Measurements from ENCODE around the gene FUNDC2.

Gene FUNDC2

DNA sequence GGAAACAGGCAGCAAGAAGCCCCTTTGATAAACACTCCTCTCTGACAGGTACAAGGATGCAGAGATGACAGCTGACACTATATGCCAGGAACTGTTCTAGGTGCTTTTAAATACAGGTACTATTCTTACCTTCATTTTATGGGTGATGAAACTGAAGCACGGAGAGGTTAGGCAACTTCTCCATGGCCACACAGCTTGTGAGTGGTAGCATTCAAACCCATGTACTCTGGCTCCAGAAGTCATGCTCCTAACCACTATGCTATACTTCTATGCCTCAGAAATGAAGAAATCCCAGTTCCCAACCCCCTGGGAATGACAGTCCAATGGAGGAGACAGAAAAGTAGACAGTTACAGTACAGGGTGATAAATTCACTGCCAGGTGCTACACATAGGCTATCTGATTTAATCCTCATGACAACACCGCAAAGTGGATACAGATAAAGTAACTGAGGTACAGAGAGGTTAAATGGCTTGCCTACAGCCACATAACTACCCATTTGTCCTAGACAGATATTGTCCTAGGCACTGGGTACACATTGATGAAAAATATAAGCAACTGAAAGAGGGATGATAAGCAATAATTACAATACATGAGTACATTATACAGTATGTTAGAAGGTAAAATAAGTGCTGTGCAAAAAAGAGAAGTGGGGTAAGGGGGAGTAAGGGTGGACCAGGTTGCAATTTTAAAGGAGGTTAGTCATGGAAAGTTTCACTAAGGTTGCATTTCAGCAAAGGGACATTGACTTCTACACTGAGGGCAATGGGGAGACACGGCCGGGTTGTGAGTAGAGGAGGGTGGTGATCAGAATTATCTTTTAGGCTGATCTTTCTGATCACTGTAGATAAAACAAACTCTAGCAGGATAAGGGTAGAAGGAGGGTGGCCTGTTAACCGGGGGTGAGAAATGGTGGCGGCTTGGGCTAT, 2.5 kb upstream of the FUNDC2 start:
- DNase-seq (ENCODE audit: low read depth, low spot score): no peak

DNA sequence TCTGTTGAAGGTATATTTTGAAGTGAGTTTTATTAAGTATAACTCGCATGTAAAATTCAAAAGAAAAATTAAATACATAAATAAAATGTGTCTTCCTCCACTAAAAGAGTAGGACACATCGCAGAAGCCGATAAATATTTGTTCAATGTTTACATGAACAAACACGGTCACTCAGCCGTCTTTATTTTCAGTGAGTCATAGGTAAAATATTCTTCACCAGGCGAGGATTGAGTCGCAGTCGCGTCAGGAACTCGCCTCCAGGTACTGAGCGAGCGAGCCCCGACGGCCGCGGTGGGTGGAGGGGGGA, 271 bp upstream of the FUNDC2 start:
- DNase-seq (ENCODE audit: low read depth, low spot score): no peak

DNA sequence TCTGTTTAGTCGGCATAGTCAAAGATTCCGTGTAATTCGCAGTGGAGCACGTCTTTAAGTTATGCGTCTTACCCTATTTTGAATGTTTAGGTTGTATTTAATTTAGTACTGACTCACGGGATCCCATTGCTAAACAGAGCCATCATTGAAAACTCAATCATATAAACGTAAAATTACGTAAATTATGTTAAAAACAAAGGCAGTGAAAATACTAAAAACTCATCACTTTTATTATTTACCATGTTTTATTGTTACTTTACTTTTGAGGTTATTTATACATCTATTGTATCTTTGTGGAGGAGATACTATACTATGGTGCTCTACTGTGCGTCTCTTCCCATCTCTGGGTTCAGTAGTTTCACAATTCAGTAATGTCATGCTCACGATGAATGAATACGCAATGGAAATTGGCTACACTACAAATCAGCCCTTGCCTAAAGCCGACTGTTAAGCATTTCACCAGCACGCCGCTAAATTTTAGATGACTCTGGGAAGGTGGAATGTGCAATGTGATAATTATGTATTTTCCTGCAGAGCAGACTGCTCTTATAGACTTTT, 944 bp downstream of the FUNDC2 start:
- no peak for DNase-seq (ENCODE audit: low read depth, low spot score)

DNA sequence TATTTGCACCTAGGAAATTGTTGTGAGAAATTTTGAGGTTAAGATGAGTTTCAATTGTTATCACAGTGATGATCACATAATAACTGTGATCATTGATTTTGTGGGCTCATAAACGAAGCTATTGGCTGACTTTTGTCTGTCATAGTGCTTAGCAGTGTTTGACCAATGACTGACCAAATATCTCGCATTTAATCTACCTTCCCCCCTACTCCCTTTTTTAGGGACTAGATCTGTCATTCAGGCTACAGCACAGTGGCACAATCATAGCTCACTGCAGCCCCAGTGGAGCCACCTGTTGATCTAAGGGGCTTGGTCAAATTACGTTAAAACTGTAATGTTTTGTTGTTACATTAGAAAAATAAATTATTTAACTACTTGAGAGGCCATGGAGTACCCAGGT, 1.5 kb downstream of the FUNDC2 start:
- DNase-seq (ENCODE audit: low read depth, low spot score): no peak

DNA sequence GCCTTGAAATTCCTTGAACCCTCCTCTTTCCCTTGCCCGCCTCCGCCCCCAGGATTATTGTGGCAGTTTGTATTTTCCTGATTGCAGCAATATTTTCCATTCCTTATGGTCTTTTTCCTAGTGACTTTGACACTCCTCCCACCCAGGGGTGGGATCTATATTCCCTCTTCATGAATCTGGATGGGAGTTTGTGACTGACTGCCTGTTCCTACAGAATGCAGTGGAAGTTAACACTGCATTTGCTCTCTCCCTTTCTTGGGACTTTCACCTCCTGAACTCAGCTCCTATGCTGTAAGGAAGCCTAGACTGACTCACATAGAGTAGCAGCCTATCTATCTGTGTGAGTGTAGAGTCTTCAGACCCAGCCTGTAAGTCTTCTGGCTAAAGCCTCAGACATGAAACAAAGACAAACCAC, 2.2 kb downstream of the FUNDC2 start:
- no peak for DNase-seq (ENCODE audit: low read depth, low spot score)

DNA sequence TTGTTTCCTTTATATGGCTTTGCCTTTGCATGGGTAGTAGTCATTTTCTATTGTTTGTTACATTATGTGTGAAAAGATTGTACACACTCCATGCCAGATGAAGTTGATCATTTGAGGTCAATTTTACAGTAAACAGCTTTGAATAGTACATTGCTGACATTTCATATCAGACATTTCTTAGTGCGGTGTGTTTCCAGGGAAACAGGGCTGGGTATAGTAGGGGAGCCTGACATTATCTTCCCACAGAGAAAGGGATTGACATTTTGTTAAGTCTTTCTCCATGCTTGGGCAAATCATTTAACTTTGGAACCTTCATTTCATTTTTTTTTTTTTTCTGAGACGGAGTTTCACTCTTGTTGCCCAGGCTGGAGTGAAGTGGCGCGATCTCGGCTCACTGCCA, 5.0 kb downstream of the FUNDC2 start:
- DNase-seq (ENCODE audit: low read depth, low spot score): no peak

DNA sequence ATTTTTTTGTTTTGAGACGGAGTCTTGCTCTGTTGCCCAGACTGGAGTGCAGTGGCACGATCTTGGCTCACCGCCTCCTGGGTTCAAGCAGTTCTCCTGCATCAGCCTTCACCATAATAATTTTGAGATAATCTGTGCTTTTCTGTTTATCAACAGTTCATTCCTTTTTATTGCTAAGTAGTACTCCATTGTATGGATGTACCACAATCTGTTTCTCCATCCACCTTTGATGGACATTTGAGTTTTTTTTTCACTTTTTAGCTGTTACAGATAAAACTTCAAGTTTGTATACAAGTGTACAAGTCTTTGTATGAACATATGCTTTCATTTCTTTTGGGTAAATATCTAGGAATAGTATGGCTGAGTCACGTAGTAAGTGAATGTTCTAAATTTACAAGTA, 9.0 kb downstream of the FUNDC2 start:
- DNase-seq (ENCODE audit: low read depth, low spot score): no peak

DNA sequence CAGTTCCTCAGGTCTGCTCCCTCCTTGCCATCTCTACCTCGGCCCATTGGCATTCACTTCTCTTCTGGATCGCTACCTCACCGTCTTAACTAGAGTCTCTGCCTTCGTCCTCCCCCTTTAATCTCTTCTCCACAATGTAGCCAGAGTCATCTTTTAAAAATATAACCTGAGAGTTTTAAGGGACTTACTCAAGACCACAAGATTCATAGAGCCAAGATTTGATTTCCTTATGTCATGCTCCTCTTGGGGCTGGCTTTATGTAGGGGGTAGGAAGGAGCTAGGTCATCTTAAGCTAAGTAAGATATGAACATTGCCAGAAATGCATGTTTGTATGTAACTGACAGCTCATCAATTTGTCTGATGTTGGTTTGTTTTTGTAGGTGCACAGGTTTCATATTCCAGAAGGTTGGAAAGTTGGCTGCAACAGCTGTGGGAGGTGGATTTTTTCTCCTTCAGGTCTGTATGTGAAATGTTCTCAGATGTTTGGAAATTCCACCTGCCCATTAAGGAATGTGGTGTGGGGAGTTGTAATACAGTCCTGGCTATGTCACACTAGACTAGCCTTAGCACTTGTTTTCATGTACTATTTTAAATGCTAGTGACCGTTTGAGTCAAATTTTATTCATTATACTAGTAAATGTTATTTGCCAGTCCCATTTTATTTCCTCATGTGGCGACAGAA, 19.6 kb downstream of the FUNDC2 start:
- DNase-seq (ENCODE audit: low read depth, low spot score): no peak

DNA sequence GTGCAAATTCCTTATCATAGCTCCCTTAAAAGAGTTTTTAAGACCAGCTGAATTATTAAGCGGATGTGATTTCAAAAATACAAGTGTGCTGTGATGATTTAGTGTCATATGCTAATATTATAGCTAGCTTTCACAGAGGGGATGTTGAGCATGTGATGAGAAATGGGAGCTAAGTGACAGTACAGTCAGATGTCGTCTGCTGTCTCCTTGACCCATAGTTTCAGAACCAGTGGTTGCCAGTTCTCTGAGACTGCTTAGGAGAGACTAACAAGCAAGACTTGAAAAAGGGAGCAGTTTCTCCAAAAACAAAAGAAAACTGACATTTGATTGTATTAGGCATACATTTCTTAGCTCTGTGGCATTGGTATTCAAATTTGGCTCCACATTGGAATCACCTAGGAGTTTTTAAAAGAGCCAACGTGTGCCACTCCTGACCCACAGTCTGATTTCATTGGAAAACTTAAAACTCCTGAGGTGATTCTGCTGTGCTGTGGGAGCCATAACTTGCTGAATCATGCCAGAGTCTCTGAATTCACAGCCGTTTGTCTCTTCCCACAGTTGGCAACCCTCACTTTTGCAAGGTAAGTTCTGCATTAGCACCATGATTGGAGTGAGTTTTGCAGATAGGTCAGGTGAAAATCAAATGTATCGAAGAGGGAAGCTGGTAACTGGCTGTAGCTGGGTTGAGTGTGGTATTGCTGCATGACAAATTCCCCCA, 20.3 kb downstream of the FUNDC2 start:
- no peak for DNase-seq (ENCODE audit: low read depth, low spot score)

DNA sequence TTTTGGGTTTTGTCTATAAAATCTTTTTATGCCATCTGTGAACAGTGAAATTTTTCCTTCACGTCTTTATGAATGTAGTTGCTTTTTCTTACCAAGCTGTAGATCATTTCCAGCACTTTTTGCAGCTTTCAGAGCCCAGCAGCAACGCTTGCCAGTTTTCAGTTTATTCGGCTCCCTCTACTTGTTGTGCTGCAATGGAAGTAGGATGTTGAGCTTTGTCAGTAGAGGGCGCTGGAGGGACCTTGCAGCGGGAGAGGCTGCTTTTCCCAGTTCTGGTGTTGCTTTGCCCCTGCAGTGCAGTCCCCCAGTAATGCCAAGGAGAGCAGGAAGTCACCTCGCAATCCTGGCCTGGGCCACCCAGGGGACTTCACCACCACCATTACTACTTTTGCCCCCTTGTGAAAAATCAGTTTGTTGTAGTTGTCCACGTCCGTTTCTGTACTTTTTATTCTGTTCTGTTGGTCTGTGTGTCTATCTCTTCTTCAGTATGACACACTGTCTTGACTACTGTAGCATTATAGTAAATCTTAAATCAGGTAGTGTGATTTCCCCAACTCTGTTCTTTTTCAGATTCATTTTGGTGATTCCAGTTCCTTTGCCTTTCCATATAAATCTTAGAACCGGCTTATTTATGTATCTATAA, 22.5 kb downstream of the FUNDC2 start:
- DNase-seq (ENCODE audit: low read depth, low spot score): no peak

DNA sequence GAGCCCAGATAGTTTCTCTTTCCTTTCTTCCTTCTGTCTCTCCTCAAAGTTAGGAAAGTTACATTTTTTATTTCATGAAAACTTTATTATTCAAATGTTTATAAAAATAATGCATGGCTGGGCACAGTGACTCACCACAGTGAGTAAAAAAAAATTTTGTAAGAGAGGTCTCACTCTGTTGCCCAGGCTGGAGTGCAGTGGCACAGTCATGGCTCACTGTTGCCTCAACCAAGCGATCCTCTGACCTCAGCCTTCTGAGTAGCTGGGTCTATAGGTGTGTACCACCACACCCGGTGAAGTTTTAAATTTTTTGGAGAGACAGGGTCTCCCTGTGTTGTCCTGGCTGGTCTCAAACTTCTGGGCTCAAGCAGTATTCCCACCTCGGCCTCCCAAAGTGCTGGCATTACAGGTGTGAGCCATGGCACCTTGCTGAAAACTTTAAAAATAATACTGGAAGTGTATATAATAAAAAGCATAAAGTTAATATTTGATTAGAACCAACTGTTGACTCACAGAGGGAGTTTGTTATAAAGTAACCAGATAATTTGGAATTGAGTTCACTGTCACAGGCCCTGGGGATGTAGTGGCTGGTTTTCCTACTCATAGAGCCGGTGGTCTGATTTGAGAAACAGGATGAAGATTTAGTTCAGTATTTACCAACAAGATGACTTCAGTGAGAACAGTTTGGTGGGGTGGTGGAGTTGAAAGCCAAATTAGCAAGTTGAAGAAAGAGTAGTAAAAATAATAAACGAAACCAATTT, 26.3 kb downstream of the FUNDC2 start:
- DNase-seq (ENCODE audit: low read depth, low spot score): no peak

DNA sequence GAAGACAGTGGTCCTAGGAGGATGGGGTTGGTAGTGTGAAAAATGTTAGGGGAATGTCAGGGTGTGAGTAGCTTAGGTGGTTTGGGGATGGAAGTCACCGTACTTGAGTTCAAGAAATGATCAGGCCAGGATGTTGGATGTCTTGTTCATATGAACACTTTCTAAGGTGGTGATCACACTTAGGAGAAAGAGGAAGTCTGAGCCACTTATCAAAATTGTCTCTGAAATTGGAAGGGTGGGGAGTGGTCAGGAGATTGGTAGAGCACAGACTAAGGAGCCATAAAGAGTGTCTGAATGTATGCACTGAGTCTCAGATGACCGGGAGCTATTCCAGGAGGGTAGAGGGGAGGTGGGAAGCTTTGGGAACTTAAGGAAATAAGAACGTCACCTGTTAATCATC, 27.0 kb downstream of the FUNDC2 start:
- no peak for DNase-seq (ENCODE audit: low read depth, low spot score)

DNA sequence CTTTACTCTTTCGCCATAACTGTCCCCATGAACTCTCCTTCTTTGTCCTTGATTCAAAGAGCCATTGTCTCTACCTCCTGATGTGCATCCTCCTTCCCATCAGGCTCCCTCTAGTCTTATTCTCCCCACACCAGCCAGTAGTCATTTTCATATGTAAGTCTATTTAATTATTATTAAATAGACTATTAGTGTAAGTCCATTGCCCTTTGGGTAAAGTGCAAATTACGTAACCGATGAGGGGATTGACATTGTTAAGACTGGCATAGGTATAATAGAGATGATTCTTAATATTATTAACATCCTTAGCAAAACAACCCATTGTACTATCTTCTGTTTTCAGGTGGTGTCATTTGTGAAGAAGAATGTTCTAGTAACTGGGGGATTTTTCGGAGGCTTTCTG, 27.6 kb downstream of the FUNDC2 start:
- DNase-seq (ENCODE audit: low read depth, low spot score): no peak

DNA sequence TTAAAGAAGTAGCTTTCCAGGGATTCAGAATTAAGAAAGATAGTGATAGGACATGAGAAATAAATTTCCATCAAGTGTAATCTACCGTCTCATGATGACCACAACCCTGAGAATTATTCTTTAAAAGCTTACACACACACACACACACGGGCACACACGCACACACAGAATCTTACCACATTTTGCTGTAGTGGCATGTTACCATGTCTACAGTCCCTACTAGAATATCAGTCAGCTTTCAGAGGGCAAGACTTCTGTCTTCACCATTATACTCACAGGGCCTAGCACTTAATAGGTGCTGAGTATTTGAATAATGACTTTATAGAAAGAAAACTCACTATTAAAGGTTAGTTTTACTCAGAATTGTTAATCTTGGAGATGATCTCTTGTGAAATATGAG, 28.9 kb downstream of the FUNDC2 start:
- DNase-seq (ENCODE audit: low read depth, low spot score): no peak

DNA sequence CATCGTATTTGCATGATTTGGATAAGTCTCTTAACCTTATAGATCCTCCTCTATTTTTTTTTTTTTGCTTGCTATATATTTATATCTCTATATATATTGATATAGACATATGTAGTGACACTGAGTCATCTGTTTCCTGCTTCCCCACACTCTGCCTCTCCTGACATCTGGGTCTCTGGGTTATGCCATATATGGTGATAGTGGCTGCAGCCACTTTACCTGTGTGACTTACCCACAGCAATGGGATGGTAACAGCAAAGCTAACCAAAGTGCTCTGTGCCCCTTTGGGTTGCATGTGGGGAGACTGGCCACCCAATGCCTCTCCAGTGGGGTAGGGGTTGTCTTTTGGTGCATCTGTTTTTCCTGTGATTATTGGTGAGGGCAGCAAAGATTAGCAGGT, 29.8 kb downstream of the FUNDC2 start:
- no peak for DNase-seq (ENCODE audit: low read depth, low spot score)

DNA sequence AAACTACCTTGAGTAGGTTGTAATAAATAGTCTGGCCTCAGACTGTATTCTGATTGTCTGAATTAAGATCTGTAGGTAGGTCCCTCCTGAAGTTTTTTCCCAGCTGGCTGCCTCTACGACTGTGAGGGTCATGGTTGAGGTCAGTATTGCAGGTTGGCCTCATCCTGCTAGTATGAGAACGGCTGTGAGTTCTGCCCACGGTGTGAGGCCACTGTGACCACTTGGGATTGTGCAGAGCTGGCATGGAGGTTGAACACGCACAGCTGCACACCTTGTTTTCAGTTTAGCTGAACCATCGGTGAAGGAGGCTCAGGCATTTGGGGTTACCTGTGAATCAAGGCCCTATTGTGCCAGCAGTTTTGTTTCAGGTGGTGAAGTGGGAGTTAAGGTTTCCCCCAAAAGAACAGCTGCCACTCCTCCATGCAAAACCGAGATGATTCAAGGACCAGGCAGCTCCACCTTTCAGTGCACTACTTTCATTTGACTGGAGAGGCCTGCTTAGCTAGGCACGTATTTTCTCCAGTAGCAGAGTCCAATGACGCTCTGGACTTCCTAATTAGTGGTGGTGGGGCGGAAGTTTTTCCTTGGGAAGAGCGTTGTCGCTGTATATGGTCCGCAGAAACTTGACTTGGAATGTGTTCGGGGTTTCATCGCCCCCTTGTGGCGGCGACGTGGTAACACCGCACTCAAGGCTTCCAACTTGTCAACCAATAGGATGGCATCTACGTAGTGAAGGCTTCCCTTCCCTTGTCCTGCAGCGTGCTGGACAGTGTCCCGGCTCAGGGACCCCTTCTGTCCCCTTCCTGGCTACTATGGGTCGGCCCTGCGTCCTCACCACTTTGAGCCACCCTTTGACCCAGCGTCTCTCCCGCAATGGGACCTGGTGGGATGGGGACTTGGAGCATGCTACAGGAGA, 30.5 kb downstream of the FUNDC2 start:
- DNase-seq (ENCODE audit: low read depth, low spot score): no peak

DNA sequence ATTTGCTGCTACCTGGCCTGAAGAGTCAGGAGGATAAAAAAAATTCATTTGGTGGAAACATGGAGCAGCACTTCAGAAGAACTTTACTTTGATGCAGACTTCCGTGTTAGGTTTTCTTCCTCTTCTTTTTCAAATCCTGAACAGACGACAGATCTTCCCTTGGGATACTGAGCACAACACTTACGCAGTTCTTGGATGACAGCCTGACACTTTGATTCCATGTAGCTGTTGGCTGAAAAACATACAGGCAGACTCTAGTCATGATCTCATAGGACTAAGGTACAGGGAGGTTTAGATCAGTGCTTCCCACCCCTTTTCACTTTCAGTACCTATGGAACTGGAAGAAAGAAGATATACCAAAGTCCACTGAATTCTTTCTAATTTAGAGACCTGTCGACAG, 35.1 kb downstream of the FUNDC2 start:
- DNase-seq (ENCODE audit: low read depth, low spot score): no peak

DNA sequence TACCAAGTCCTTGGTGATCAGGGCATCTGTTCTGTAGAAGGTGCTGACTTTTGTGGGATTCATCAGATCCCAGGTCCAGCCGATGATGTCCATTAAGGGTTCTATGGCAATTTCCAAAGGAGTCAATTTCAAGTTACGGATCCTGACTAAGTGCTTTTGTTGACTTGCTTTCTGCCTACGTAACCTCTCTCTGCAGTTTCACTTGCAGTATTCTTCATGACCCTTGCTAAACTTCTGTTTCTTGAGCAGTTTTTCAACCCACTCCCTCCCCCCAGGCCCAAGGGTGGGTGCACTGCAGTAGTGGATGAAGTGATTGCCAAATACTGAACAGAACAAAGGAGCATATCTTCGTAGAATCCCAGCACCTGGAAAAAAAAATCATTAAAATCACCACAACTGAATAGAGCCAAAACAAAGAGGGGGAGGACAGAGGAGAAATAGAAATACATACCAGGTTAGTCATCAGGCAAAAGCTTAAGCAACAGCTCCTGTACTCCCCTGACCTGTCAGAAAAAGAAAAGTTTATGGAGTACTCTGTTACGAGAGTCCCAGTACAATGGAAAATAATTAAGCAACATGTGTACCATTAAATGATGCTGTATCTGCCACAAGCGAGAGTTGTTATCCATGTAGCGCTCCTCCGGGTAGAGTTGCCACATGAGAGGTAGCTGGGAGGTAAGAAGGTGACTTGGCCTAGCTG, 38.5 kb downstream of the FUNDC2 start:
- no peak for DNase-seq (ENCODE audit: low read depth, low spot score)

DNA sequence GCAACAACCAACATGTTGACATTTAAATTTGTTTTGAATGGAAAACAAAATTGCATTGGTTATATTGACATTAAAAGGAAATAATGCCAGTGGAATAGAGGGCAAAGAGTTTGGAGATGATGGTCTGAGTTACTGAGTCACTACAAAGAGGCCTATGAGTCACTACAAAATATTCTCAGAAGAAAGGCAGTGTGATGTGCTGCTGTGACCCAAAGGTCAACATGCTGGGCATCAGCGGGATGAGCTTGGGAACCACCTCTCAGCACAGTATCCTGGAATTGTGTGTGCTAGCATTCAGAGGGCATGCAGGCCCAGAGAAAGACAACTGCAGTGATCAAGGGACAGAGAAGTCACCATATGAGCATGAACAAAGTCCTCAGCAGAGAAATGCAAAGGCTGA, 41.5 kb downstream of the FUNDC2 start:
- DNase-seq (ENCODE audit: low read depth, low spot score): no peak
